ENCODE measurements around the gene JARID2.

GRCh38 chr6:15346315-15346714 lies 100.4 kb downstream of the JARID2 start:
- TF ChIP-seq POLR2AphosphoS5 (IDR thresholded peaks at IDR 0.05; ENCODE audit: borderline replicate concordance, low read depth, low read length) (peak; percentile 28; the same call in 1 of the 2 replicates), EZH2 (IDR thresholded peaks at IDR 0.05) (no peak), FOXP2 (optimal IDR thresholded peaks at IDR 0.05; ENCODE audit: control extremely low read depth, extremely low read length, insufficient read depth) (no peak)
